KMS-11 (cell line): ENCODE data around the gene TMEM225B.
"Not testable (repeated sequence)": the region's sequence is repeated elsewhere in the genome, so short reads cannot be mapped to it uniquely, and the experiment has no call there.

Experiments
- H2AFZ ChIP-seq: fragments of 200-600 bp; sonication (generic); 2 replicates; pipeline ENCODE4 v1.6.1; 2016; ENCODE audit warnings: antibody characterized with exemption, mixed run types, low read depth
- H3K27ac ChIP-seq: fragments of 200-600 bp; sonication (generic); 2 replicates; pipeline ENCODE4 v1.6.1; 2016; ENCODE audit warnings: mild to moderate bottlenecking, mixed run types
- H3K27me3 ChIP-seq: fragments of 200-600 bp; sonication (generic); 2 replicates; pipeline ENCODE4 v1.6.1; 2017; ENCODE audit warnings: mild to moderate bottlenecking, low read depth, mixed run types, moderate library complexity; ENCODE audit not compliant: insufficient read depth
- H3K36me3 ChIP-seq: fragments of 200-600 bp; sonication (generic); 2 replicates; pipeline ENCODE4 v1.6.1; 2017; ENCODE audit warnings: mild to moderate bottlenecking, mixed run types; ENCODE audit not compliant: insufficient read depth
- H3K4me1 ChIP-seq: fragments of 200-600 bp; sonication (generic); 2 replicates; pipeline ENCODE4 v1.6.1; 2016; ENCODE audit warnings: mild to moderate bottlenecking, low read depth, mixed run types; ENCODE audit not compliant: poor library complexity, severe bottlenecking
- H3K4me2 ChIP-seq: fragments of 200-600 bp; sonication (generic); 2 replicates; pipeline ENCODE4 v1.7.0; 2016; ENCODE audit warnings: mild to moderate bottlenecking, mixed run types
- H3K4me3 ChIP-seq: fragments of 200-600 bp; sonication (generic); IDR thresholded peaks from 2 replicates; pipeline ENCODE4 v1.6.1; 2017; ENCODE audit warnings: low read depth, low read length, mixed read lengths; ENCODE audit not compliant: insufficient read depth
- H3K79me2 ChIP-seq: fragments of 200-600 bp; sonication (generic); 2 replicates; pipeline ENCODE4 v1.6.1; 2016; ENCODE audit warnings: low read depth, mixed run types; ENCODE audit not compliant: insufficient read depth
- H3K9ac ChIP-seq: fragments of 200-600 bp; sonication (generic); 2 replicates; pipeline ENCODE4 v1.6.1; 2016; ENCODE audit warnings: mild to moderate bottlenecking, mixed run types
- H4K20me1 ChIP-seq: fragments of 200-600 bp; sonication (generic); 2 replicates; pipeline ENCODE4 v1.6.1; 2016; ENCODE audit warnings: mild to moderate bottlenecking, mixed run types; ENCODE audit not compliant: insufficient read depth
- TF ChIP-seq, protein P1 (sequence below): fragments of 200-600 bp; sonication (generic); conservative IDR thresholded peaks from 2 replicates; pipeline ENCODE4 v1.6.1; 2017; ENCODE audit warnings: low read depth, mild to moderate bottlenecking, antibody characterized with exemption, low read length, moderate library complexity, mixed read lengths

Gene TMEM225B, protein sequence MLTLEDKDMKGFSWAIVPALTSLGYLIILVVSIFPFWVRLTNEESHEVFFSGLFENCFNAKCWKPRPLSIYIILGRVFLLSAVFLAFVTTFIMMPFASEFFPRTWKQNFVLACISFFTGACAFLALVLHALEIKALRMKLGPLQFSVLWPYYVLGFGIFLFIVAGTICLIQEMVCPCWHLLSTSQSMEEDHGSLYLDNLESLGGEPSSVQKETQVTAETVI

DNA sequence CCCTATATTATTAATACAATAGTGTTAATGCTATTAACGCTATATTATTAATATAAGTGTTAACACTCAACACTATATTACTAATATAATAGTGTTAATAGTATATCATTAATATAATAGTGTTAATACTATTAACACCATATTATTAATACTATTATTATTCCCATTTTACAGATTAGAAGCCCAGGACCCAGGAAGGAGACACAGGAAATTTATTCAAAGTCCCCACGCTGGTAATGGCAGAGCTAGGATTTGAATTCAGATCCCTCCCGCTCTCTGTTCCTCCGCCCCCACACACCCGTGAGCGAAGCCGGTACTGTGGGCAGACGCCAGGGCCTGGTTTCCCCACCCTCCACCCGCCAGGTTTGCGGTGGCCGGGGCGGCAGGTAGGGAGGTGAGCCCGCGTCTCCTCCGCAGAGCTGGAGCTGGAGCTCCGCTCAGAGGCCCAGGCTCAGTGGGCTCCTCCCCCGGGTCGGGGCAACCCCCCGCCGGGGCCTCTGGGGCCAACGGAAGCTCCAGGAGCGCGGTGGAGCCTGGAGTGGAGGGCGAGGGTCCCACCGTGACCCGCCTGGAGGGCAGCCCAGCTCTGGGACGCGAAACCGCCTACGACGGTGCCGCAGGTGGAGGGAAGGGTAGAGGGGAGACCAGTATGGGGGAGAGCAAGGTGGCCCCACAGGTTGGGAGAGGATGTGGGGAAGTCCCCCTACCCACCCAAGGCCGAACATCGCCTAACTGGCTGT is at the start of gene TMEM225B:
Gene TMEM225B, plus strand, starts transcription at position 506 of the 740 bp plus-strand sequence. CDS start 6,122 bp downstream, outside the sequence.
- H3K79me2 ChIP-seq = no peaks in the 10 kb centered on the region
- no peaks in the 10 kb centered on the region for H3K27me3 ChIP-seq
- H3K4me3 ChIP-seq = no peak within 1 kb of the TSS
- H3K4me2 ChIP-seq = no peak within 1 kb of the TSS
- H3K9ac ChIP-seq = no peak within 1 kb of the TSS
- no peaks in the 10 kb centered on the region for H3K36me3 ChIP-seq
- H3K27ac ChIP-seq = no peak within 1 kb of the TSS
- TF ChIP-seq, protein P1, sequence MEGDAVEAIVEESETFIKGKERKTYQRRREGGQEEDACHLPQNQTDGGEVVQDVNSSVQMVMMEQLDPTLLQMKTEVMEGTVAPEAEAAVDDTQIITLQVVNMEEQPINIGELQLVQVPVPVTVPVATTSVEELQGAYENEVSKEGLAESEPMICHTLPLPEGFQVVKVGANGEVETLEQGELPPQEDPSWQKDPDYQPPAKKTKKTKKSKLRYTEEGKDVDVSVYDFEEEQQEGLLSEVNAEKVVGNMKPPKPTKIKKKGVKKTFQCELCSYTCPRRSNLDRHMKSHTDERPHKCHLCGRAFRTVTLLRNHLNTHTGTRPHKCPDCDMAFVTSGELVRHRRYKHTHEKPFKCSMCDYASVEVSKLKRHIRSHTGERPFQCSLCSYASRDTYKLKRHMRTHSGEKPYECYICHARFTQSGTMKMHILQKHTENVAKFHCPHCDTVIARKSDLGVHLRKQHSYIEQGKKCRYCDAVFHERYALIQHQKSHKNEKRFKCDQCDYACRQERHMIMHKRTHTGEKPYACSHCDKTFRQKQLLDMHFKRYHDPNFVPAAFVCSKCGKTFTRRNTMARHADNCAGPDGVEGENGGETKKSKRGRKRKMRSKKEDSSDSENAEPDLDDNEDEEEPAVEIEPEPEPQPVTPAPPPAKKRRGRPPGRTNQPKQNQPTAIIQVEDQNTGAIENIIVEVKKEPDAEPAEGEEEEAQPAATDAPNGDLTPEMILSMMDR = no peak
- H3K4me1 ChIP-seq = no peaks in the 10 kb centered on the region
- H4K20me1 ChIP-seq = no peaks in the 10 kb centered on the region
- H2AFZ ChIP-seq = no peak within 1 kb of the TSS

GRCh38 chr7:99549545-99549944 is 48.5 kb upstream of the TMEM225B start:
- not testable (repeated sequence) for H3K27me3 ChIP-seq, H3K9ac ChIP-seq, H3K4me3 ChIP-seq, H3K79me2 ChIP-seq, H3K4me2 ChIP-seq, H4K20me1 ChIP-seq, H3K27ac ChIP-seq, H2AFZ ChIP-seq, H3K4me1 ChIP-seq, H3K36me3 ChIP-seq

DNA sequence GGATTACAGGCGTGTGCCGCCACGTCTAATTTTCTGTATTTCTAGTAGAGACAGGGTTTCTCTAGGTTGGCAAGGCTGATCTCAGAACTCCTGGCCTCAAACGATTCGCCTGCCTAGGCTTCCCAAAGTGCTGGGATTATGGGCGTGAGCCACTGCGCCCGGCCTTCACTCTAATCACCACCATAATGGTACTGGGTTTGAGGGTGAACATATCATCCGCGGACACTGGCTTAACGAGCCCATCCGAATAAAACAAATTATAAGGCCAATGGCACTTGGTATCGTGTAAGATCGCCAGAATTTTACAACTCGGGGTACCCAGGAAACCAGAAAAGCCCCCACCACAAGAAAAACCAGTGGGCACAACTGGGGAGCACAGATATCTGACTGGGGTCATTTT is 46.7 kb upstream of the TMEM225B start:
- no peak overlapping the region for H2AFZ ChIP-seq
- H3K9ac ChIP-seq = no peak overlapping the region
- no peaks in the 10 kb centered on the region for H3K79me2 ChIP-seq
- TF ChIP-seq, protein P1 = no peak
- H3K4me1 ChIP-seq = no peaks in the 10 kb centered on the region
- H3K36me3 ChIP-seq = no peaks in the 10 kb centered on the region
- H3K27me3 ChIP-seq = no peaks in the 10 kb centered on the region
- H4K20me1 ChIP-seq = no peaks in the 10 kb centered on the region
- no peak overlapping the region for H3K4me3 ChIP-seq
- H3K4me2 ChIP-seq = no peak overlapping the region
- H3K27ac ChIP-seq = no peak overlapping the region

DNA sequence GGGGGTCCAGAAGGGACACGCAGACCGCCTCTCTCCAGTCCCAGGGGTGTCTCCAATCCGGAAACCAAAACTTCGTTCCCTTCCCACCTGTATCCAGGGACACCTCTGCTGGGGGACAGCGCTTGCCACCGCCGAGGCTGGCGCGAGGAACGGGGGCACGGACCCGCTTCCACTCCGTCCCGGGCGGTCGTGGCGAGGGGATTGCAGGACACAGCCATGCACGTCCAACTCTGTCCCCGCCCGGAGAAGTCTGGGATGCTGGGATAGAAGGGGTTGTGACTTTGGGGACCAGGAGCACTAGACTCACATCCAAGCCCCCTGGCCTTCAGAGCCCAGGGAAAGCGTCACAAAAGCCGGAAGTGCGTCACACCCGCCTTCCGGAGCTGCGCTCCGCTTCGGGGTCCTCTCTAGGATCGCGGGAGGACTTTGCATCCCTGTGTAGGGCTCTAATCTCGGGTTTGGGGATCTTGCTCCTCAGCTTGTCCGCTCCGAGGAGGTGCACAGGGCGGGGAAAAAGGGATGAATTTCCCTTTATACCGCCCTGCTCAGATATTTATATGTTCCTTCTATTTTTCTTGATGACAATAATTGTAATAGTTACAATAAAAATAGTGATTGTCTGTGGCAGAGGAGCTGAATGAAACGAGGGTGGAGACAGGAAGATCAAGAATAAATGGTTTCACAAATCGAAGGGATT is 46.2 kb upstream of the TMEM225B start, which contains the start of gene FAM200A:
Gene FAM200A, minus strand, starts transcription at position 348 of the 697 bp plus-strand sequence. CDS start 3,707 bp downstream, outside the sequence.
- Histone ChIP-seq H3K27me3 (no peaks in the 10 kb centered on the region), H3K4me1 (peaks cover 2% of the 10 kb centered on the region), H3K4me3 (no peak within 1 kb of the TSS), H3K27ac (no peak within 1 kb of the TSS), H3K4me2 (no peak within 1 kb of the TSS), H3K36me3 (no peaks in the 10 kb centered on the region), H2AFZ (no peak within 1 kb of the TSS), H4K20me1 (no peaks in the 10 kb centered on the region), H3K79me2 (no peaks in the 10 kb centered on the region), H3K9ac (no peak within 1 kb of the TSS)
- TF ChIP-seq, protein P1 = no peak
